Stimulated activated CD4-positive, alpha-beta T cell treated with anti-CD3 and anti-CD28 coated beads, Interleukin-2, amount 100 ng/mL, for 4 hours (primary cell): ENCODE measurements around the gene TEKT3.

Experiments
- DNase-seq: peaks from one replicate; pipeline ENCODE4 v3.0.0-alpha.2; 2020; ENCODE audit warnings: low read depth

Gene TEKT3

DNA sequence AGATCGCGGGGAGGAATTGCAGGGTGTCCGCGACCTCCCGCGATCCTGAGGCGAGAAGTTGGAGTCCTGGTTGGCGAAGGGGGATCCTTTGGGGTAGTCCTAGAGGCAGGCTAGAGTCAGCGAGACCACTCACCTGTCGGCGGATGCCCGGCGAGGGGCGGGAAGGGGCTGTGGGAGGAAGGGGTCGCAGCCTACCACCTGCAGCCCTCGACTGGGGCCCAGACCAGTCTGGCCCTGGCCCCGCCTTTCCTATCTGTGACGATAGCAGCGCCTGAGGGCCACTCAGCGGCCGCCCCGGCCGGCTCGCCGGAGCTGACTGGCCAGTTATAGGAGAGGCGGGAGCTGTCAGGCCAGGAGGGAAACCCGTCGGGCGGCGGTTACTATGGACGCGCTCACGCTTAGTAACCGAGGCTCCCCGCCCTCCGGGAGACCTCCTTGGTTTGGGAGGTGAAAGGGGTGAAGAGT is at the start of gene TEKT3:
TEKT3 (minus strand) TSS at position 213 of the 465 bp plus-strand sequence. CDS start 10,012 bp downstream, outside the sequence.
- no peak for DNase-seq

DNA sequence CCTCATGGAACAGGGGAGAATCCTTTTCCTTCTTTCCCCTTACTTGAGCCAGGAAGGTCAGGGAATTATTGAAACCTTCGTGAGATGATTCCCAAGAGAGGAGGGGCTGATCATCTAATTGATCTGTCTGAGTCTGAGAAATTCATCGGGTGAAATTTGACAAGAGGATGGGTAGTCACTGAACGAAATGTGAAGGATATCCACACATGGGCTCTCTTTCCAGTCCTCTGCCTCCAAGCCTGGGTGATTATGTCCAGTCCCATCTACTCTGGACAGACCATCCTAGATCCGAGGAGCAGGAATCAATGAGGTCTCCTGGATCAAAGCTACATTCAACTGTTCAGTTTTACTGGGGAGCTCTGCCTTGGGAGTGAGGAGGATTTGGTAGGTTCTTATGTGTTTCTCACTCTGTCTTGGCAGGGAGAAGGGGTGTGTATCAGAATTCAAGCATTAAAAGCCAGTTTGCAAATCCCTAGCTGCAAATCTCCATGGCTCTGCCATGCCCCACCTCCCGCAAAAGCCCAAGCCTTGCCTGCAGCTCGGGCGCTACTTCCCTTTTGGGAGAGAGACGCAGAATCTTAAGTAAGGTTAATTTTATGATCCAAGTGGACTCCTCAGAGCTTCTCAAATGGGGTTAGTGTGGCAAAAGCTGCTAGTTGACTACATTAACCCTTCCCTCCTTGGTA is 47.1 kb upstream of the TEKT3 start:
- DNase-seq, result no peak

DNA sequence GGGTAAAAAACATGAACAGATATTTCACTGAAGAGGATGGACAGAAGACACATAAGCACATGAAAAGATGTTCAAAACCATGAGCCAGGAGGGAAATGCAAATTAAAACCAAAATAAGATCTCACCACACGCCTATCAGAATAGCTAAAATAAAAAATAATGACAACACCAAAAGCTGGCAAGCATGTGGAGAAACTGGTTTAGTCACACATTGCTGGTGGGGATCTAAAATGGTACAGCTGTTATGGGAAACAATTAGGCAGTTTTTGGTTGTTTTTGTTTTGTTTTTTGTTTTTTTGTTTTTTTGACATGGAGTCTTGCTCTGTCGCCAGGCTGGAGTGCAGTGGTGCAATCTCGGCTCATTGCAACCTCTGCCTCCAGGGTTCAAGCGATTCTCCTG is 44.7 kb upstream of the TEKT3 start:
- DNase-seq, result no peak

DNA sequence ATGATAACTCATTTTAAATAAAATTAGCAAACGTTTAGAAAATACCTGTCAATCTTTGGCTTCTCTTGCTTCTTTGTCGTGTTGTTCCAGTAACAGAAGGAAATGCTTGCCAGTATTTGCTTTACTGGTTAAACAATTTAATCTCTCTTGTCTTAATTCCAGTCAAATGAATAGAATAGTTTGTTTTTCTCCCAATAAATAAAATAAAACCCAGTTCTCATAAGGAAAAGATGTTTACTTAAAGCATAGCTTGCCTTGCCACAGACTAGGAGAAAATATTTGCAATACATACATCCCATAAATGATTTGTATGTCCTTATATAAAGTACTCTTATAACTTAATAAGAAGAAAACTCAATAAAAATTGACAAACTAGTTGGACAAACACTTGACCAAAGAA is 43.9 kb upstream of the TEKT3 start:
- DNase-seq, result no peak

DNA sequence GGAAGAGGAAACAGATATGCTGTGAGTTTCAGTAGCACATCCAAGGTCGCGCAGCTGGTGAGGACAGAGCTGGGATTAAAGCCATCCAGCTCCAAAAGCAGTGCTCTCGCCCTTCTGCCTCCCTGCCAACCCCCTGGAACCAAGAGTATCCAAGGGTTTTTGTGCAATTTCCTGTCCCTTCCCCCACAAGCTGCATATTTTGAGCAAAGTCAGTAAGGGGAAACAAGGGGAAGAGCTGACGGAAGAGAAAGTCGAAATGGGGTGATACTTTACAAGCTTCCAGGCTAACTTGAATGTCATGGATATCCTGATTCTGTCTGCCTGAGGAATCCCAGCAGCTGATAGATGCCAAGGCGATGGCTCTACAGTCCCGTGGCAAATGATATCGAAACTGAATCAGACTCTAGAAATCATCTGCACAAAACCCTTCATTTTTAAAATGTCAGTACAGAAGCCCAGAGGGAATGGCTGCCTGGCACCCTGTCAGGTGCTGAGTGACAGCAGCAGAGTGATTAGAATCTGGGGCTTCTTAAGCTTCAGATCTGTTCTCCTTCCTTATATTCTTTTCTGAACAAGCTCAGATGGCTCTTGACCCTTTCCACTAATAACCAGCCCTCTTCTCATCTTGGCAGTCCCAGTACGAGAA is 42.9 kb upstream of the TEKT3 start:
- no peak for DNase-seq

DNA sequence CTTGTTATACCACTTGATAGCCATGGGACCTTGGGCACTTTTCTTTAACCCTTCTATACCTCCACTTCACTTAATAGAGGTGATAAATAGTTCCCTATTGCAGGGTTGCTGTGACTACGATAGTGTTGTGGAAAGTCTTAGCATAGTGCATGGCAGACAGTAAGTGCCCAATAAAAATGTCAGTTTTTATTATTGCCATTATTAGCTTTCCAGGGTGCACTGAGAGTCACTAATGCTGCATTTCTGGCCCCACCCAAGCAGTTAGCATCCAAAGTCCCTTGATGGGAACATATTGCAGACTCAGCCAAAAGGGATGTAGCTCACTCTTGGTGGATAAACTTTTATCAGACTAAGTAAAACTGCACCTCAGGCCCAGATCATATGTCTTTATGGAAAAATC is 41.5 kb upstream of the TEKT3 start:
- no peak for DNase-seq

DNA sequence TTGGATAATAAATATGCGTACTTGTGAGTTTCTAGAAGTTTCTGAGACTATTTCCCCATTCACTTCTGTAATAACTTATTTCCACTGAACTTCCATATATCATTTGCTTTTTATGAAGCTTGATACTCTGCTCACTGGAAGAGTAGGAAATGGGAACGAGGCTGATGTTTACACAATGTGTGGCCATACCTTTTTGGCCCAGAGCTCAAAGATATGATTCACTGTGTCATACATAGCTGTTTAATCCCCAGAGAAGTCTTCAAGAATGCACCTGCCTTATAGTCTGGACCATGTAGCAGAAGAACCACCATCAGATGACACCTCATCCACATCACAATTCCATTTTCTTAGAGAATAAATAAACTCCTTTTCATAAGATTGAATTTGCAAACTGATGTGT is 40.3 kb upstream of the TEKT3 start:
- DNase-seq, result no peak

DNA sequence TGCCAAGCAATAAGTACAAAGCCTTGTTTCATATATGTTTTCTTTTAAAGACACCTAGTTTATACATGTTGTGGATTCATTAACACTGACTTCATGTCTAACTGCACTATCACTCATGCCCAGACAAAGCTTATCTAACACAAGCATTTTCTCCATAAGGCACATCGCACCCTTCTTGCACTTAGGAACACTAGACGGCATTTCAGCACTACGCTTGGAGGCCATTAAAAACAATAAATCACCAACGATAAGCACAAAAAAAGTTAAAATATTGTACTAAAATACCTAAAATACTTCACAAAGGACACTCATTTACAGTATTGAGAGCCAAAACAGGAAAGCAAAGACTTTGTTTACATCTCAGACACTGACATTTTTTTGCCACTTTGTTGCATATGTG is 39.0 kb upstream of the TEKT3 start:
- no peak for DNase-seq

DNA sequence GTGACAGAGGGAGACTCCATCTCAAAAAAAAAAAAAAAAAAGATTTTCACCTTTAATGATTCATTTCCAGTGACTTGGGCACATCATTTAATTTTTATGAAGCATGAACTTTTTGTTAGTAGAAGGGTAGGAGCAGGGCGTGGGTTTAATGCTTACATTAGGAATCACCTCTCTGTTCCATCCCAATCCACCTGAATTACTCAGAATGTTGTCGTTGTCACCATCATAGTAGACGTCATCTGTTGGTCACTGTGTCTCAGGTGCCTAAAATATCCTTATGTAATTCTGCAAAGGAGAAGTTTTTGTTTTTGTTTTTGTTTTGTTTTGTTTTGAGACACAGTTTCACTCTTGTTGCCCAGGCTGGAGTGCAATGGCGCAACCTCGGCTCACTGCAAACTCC is 38.3 kb upstream of the TEKT3 start:
- DNase-seq, result no peak

DNA sequence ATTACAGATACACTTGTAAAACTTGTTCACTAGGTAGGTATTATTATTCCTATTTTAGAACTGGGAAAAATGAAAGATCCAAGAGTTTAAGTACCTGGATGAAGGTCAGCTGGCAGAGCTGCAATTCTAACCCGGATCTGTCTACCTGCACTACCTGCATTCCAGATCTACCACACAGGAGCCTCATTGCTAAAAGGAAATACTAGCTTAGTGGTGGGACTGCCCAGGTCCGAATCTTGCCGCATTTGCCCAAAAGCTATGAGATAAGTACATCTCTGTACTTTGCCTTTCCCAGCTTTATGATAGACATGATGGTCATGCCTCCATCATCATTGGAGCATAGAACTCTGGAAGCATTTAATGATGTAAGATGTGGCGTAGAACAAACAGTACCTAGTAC is 36.8 kb upstream of the TEKT3 start:
- DNase-seq, result no peak

DNA sequence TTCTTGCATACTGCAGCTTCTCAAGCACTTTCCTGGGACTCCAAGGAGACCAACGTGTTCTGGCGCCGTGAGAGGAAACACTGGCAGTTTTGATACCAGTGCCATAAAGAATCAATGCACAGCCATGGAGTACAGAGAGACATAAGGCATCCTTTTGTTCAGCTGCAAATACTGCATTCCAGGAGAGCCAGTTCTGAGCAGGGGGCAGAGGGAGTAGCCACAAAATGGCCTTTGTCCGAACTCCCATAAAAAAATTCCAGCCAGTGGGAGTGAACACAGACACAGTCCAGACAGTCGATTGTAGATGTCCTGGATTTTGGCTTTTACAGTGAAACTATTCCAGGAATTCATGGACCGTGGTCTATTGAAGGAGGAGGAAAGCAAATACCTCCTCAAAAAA is 36.2 kb upstream of the TEKT3 start:
- DNase-seq, result no peak

DNA sequence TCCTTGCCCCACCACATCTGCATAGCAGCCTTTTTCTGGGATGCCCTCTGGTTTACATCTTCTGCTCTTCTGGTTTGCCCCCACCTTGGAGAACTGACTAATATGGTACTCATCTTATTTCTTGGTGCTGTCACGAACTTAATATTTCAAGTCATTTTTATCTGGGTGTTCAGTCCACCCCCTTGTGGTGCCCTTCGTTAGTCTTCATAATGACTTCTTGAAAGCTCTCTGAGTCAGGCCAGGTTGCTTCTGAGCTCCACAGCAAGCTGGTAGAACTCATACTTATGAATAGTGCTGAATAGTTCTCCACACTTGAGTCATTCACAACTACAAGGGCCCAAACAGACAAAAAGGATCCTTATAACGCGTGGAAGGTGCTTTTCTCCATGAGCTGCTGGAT is 35.8 kb upstream of the TEKT3 start:
- DNase-seq, result no peak

DNA sequence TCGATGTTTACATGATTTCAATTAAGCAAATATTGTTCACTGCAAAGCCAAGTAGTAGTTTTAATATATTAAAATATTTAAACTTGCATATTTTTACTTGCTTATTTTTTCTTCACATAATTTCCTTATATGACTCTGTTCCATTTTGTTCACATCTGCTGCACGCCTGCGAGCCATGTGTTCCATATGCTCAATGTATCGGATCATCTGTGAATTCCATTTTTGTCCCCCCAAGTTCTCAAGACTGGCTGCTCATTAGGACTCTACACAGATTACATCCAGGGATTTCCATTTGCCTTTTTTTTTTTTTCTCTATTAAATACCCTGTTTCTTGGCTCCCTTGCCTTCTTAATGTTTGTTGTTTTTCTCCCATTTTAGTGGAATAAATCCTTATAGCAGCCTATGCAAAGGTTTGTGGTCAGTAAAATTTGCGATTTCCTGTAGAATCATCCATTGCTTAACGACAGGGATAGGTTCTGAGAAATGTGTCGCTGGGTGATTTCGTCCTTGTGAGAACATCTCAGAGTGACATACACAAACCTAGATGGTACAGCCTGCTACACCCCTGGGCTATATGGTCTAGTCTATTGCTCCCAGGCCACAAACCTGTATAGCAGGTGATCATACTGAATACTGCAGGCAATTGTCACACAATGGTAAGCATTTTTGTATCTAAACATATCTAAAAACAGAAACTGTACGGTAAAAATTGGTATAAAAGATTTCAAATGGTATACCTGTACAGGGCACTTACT is 30.2 kb upstream of the TEKT3 start:
- DNase-seq, result no peak

DNA sequence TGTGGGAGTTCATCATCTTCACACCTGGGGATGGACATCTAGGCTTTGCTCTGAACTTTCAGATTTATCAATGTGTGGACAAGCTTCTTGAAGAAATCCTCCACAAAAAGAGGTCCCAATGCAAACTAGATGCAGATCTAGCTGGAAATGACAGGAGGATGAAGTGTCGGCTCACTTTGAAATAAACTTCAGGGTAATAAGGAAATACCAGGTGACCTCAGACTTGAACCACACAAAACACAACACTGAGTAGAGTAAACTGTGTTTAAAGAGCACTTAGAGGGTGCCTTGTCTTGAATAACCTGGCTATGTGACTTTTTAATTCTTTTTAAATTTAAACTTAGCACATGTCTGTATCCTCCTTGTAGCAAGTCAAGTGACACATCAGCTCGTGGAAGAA is 27.2 kb upstream of the TEKT3 start:
- no peak for DNase-seq

DNA sequence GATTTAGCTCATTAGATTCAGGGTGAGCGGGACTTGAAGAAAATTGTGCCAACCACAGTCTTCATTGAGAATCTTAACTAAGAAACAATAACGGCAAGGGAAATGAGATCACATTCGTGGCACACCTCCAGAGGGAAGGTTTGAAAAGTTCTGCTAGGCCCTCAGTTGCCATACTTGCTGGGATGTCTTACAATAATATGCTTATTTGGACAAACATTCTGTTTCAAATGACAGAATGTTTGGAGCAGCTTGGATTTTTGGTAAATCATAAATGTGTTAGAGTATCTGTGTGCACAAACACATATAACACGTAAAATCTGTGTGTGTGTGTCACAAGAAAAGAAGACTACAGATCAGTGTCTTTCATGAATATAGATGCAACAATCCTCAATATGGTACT is 24.6 kb upstream of the TEKT3 start:
- no peak for DNase-seq

DNA sequence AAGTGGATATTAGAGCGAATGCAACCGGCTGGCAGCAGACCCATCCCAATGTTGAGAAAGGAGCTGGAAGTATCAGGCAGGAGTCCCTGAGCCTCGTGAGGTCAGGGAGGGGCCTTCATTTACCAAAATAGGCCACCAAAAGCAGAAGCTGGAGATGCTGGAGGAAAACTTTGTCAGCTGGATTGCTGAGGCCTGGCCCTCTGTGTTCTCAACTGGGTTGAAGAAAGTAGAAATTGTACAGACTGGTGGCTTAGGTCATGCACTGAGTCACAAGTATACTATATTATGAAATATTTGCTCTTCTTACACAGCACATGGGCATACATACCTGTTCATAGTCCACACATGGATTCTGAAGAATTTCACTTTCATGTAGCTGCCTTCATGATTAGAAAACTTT is 23.2 kb upstream of the TEKT3 start:
- no peak for DNase-seq

DNA sequence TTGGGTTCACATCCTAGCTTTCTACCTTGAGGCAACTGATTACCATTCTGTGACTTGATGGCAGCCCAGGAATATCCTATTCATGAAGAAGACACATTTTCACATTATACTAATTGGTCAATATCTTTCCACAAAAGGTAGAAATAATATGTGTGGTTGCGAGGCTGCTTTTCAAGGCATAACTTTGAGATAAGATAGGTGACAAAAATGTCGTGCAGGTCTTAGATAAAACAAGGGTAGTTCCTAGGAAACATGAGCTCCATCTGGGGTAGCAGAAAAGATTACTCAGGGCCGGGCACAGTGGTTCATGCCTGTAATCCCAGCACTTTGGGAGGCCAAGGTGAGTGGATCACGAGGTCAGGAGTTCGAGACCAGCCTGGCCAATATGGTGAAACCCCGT is 22.3 kb upstream of the TEKT3 start:
- DNase-seq, result no peak

DNA sequence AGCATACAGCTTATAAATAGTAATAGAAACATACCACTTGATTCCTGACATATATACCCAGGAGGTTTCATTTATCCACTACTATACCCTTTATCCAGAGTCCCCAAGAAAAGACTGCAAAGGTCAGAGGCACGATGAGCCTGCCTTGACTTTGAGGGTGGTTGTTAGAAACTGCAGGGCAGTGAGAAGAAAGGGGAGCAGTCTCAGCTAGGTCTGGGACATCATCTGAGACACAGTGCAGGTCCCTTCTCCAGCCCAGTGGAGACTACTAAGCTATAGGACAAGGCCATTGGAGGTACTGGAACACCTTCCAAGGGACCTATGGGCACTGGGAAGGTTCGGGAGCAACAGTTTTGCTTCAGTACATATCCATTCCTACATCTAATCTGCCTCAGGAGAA is 20.2 kb upstream of the TEKT3 start:
- DNase-seq, result no peak

DNA sequence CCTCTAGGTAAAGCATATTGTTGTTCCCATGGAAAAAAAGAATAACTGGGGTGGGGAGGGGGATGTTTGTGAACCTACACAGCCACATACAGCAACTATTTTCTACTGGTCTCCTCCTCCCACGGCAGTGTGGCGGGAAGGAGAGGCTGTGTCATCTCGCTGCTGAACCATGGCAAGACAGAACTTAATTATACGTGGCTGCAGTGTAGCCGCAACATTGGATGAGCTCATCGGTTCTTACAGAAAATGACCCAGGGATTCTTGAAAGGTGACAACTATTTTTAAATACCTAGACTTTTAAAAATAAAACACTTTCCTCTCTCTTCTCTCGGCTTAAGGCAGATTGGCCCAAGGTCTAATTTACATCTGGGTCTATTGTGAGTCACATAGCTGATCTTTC is 19.8 kb upstream of the TEKT3 start:
- DNase-seq, result no peak

DNA sequence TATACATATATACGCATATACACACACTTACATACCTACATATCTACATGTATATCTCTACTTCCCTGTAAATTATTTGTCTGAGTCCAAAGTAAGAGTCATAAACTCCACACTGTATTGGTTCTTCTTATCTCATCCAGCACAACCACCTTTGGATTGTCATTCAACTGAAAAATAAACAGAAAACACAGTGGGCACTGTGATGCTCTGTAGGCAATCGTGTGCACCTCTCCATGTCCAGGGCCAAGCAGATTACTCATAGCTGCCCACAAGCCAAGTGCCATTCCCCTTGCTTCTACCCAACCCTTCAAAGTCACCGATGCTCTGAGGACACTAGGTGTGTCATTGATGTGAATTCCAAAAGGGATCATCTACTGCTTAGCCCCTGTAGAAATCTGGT is 12.9 kb upstream of the TEKT3 start:
- no peak for DNase-seq

DNA sequence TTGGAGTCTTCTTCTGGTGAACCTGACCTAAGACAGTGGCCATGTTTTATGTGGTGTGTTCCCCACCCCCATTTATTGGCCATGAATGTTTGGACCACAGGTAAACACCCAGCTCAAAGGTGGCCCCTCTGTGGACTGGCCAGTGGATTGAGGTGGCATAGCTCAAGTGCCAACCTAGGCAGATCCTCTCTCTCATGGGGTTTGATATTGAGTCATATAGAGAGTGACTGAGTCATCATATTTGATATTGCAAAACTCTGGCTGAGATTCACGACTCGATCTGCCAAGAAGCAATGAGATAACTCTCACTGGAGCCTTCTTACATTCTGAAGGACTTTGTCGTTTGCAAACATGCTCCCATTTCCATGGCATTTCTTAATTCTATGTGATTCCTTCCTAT is 10.5 kb upstream of the TEKT3 start:
- no peak for DNase-seq

DNA sequence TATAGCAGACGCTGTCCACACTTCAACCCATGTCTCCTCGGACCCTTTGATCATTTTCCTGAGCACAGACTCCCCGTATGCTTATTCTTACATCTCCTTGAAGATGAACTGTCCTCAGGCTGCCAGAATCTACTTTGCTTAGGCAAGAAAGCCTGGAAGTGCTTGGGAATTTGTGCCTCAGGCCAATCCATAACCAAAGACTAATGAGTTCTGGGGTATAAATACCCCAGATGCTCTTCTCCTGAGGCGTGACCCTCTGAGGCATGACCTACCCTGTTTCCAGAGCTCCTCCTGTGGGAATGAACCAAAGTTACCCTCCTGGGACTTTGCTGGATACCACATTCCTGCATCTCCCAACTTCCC is 10.1 kb upstream of the TEKT3 start:
- DNase-seq, result no peak

DNA sequence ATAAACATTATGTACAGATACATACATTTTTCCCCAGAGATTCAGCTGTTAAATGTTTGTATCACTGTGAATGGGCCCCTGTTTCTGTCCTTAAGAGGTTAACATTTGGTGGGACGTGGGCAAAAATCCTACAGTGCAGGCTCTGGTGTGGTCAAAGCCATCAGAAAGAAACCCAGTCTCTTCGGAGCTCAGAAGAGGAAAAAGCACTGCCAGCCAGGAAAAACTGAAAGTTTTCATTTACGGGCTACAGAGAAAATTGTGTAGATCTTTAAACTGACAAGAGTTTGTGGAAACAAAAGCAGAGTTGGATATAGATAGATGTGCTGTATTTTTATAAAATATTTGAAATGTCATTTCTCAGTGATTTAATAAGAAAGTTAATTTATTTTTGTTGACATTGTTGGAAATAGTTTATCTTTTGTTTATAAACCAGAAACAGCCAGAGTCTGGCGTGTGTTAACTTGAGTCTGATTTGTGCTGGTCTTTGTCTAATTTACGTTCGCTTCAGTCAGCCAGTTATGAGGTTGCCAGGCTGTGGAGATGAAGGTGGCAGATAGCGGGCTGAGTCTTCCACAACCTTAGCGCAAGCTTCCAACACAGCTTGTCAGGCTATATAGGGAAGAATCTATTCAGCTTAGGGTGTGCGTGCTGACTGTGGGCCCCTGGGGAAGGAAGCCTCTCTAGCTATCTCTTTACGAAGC is 9.5 kb upstream of the TEKT3 start:
- DNase-seq, result no peak
